Heart left ventricle (tissue), 13 donors: ENCODE data around the gene ECHS1.

Source experiments
- POLR2A ChIP-seq, 2 donors: fragments of 450-650 bp; IDR thresholded peaks; one replicate each; pipeline ENCODE4 v1.6.1; 2017; ENCODE audit warnings: antibody characterized with exemption in 2 of 2, mild to moderate bottlenecking in 2 of 2, moderate library complexity in 2 of 2
- TF ChIP-seq, protein P1 (sequence below), 12 donors: fragments of 200-600 bp; sonication (generic) in 4 of 12; IDR thresholded peaks; one replicate each; pipeline versions ENCODE4 v1.5.0 to v1.8.0; 2018 to 2022; ENCODE audit warnings: antibody characterized with exemption in 12 of 12, mild to moderate bottlenecking in 5 of 12
- donor health status: ischemic (EF 13 %, LVEDD 7.1; RV severe dilation, severe dysfunction).
- donor health status: DM: no; HTN: yes; CAD: no.
- donor health status: DM: no; HTN: no; CAD: no.
- donor health status: ischemic (EF 25% LVEDD 6.9; RV normal size, moderate dysfunction).
- donor health status: ischemic (EF 25% LVEDD 5.7; RV mildly dilated, moderate dysfunction).
- donor health status: ischemic (EF 35%, LVEDD 5.7; RV mildly dilated, moderate dysfunction).
- donor health status: nonischemic (EF 11% LVEDD 7.7; RV severe dilation, severe dysfunction).
- donor health status: DM: yes; HTN: yes; CAD: no.
- donor health status: PGD.
- donor health status: ischemic (EF 29% LVEDD 5.4; RV normal size, mild dysfunction).
- donor health status: nonischemic (EF 23%, LVEDD 6.1; RV moderate dilation, normal function).

DNA sequence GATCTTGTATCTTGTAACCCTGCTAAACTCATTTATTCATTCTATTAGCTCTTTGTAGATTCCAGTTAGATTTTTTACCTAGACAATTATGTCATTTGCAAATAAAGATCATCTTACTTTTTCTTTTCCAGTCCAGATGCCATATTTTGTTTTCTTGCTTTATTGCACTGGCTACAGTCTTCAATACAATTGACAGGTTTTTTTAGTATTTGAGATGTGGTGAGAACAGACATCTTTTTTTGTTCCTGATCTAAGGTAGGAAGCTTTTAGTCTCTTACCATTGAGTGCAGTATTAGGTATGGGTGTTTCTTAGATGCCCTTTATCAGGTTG lies 39.2 kb upstream of the ECHS1 start:
- TF ChIP-seq, protein P1, sequence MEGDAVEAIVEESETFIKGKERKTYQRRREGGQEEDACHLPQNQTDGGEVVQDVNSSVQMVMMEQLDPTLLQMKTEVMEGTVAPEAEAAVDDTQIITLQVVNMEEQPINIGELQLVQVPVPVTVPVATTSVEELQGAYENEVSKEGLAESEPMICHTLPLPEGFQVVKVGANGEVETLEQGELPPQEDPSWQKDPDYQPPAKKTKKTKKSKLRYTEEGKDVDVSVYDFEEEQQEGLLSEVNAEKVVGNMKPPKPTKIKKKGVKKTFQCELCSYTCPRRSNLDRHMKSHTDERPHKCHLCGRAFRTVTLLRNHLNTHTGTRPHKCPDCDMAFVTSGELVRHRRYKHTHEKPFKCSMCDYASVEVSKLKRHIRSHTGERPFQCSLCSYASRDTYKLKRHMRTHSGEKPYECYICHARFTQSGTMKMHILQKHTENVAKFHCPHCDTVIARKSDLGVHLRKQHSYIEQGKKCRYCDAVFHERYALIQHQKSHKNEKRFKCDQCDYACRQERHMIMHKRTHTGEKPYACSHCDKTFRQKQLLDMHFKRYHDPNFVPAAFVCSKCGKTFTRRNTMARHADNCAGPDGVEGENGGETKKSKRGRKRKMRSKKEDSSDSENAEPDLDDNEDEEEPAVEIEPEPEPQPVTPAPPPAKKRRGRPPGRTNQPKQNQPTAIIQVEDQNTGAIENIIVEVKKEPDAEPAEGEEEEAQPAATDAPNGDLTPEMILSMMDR (IDR thresholded peaks at IDR 0.05), result no peak
- no peak for TF ChIP-seq POLR2A (IDR thresholded peaks at IDR 0.05)
